Glutamatergic neuron (in vitro differentiated cells): ENCODE measurements around the gene GBP4. TPM values are rescaled to one million over a fixed set of nuclear protein-coding genes. Genes with fewer than 3 reads are reported as not detected.
A peak's percentile ranks its signal among the peaks of the same experiment; 100 is the strongest.

Experiments
- DNase-seq: peaks from one replicate; pipeline ENCODE4 v3.0.0; 2022
- H3K27ac Mint-ChIP-seq: one replicate; pipeline ENCODE4 v1.8.0; 2020; ENCODE audit warnings: mild to moderate bottlenecking, mixed read lengths, inconsistent platforms; ENCODE audit not compliant: unreplicated experiment
- H3K27me3 Mint-ChIP-seq: one replicate; pipeline ENCODE4 v1.8.0; 2020; ENCODE audit warnings: mild to moderate bottlenecking, moderate library complexity, mixed read lengths, inconsistent platforms; ENCODE audit not compliant: unreplicated experiment
- H3K36me3 Mint-ChIP-seq: one replicate; pipeline ENCODE4 v1.8.0; 2020; ENCODE audit warnings: mild to moderate bottlenecking, mixed read lengths, inconsistent platforms; ENCODE audit not compliant: unreplicated experiment
- H3K4me1 Mint-ChIP-seq: one replicate; pipeline ENCODE4 v1.8.0; 2020; ENCODE audit warnings: mild to moderate bottlenecking, low read depth, mixed read lengths, inconsistent platforms; ENCODE audit not compliant: unreplicated experiment
- H3K4me3 Mint-ChIP-seq: one replicate; pipeline ENCODE4 v1.8.0; 2020; ENCODE audit warnings: mild to moderate bottlenecking, mixed read lengths, inconsistent platforms; ENCODE audit not compliant: unreplicated experiment
- H3K9me3 Mint-ChIP-seq: one replicate; pipeline ENCODE4 v1.8.0; 2020; ENCODE audit warnings: mild to moderate bottlenecking, moderate library complexity, mixed read lengths, inconsistent platforms; ENCODE audit not compliant: unreplicated experiment
- total RNA-seq: library from RNA; stranded (reverse); fragmentation: NEBNext Ultra II Directional; extraction: Animal tissue kit (Norgen Biotek cat#: 25700); gene quantifications from one replicate; pipeline ENCODE4 v1.2.1, GENCODE V29; 2021; ENCODE audit not compliant: unreplicated experiment
- TF ChIP-seq, protein P1 (sequence below): fragments of 200-600 bp; sonication (generic); IDR thresholded peaks from one replicate; pipeline ENCODE4 v1.5.0; 2021; ENCODE audit not compliant: partially characterized antibody, unreplicated experiment

GBP4 gene
- total RNA-seq, 1 donor from 2014 or later = not detected

GRCh38 chr1:89199525-89200031, 836 bp upstream of the GBP4 start:
- TF ChIP-seq, protein P1, sequence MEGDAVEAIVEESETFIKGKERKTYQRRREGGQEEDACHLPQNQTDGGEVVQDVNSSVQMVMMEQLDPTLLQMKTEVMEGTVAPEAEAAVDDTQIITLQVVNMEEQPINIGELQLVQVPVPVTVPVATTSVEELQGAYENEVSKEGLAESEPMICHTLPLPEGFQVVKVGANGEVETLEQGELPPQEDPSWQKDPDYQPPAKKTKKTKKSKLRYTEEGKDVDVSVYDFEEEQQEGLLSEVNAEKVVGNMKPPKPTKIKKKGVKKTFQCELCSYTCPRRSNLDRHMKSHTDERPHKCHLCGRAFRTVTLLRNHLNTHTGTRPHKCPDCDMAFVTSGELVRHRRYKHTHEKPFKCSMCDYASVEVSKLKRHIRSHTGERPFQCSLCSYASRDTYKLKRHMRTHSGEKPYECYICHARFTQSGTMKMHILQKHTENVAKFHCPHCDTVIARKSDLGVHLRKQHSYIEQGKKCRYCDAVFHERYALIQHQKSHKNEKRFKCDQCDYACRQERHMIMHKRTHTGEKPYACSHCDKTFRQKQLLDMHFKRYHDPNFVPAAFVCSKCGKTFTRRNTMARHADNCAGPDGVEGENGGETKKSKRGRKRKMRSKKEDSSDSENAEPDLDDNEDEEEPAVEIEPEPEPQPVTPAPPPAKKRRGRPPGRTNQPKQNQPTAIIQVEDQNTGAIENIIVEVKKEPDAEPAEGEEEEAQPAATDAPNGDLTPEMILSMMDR = no peak
- Mint-ChIP-seq H3K27ac (no peak overlapping the region), H3K36me3 (no peaks in the 10 kb centered on the region), H3K4me1 (no peaks in the 10 kb centered on the region), H3K9me3 (no peaks in the 10 kb centered on the region), H3K27me3 (no peaks in the 10 kb centered on the region), H3K4me3 (no peak overlapping the region)
- no peak for DNase-seq

DNA sequence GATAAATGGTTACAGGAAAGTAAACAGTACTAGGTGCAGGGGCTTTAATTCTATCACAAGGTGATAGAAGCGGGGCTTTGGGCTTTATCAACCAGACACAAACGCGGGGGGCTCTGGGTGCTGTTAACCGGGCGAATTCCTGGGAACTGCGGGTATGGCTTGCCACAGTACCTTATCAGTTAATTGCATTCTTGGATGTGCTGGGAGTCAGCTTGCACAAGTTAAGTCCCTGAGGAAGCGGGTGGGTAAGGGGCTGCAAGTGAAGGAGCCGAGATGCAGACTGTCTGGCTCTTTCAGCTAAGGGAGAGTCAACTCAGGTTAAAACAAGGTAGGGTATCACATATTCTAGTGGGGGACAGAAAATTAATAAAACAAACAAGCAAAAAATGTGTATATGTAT, 661 bp downstream of the GBP4 start:
- no peaks in the 10 kb centered on the region for H3K4me1 Mint-ChIP-seq
- no peak overlapping the region for H3K27ac Mint-ChIP-seq
- no peaks in the 10 kb centered on the region for H3K9me3 Mint-ChIP-seq
- no peaks in the 10 kb centered on the region for H3K27me3 Mint-ChIP-seq
- no peaks in the 10 kb centered on the region for H3K36me3 Mint-ChIP-seq
- H3K4me3 Mint-ChIP-seq = no peak overlapping the region
- no peak for DNase-seq
- TF ChIP-seq, protein P1 = no peak

- H3K36me3 Mint-ChIP-seq = no peaks in the 10 kb centered on the region
- H3K4me3 Mint-ChIP-seq = no peak overlapping the region
- no peaks in the 10 kb centered on the region for H3K27me3 Mint-ChIP-seq
- no peaks in the 10 kb centered on the region for H3K4me1 Mint-ChIP-seq
- no peak for DNase-seq
- H3K9me3 Mint-ChIP-seq = no peaks in the 10 kb centered on the region
- H3K27ac Mint-ChIP-seq = no peak overlapping the region
- TF ChIP-seq, protein P1 = no peak
Measured at GRCh38 chr1:89195476-89195875, 3.3 kb downstream of the GBP4 start.

- DNase-seq = no peak
- Mint-ChIP-seq H3K27me3 (no peaks in the 10 kb centered on the region), H3K4me1 (no peaks in the 10 kb centered on the region), H3K36me3 (no peaks in the 10 kb centered on the region), H3K27ac (no peak overlapping the region), H3K4me3 (no peak overlapping the region), H3K9me3 (no peaks in the 10 kb centered on the region)
- TF ChIP-seq, protein P1 = no peak
Measured at GRCh38 chr1:89191314-89191713, 7.4 kb downstream of the GBP4 start.

DNA sequence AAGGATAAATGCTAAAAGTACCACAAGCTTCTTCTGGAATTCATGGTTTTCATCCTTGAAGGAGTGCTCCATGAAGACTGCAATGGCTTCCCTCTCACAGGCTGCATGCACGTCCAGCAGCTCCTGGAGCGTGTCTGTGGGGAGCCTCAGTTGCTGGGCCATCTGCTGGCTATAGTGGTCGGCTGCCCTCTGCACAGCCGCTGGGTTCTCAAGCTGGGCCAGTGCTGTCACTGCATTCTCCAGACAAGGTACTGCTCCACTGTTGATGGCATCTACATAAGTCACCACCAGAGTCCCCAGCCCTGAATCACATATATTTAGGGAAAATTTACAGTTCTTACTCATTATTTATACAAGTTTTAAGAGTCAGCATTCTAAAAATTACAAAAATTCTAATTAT, 8.7 kb downstream of the GBP4 start:
- H3K4me3 Mint-ChIP-seq = no peak overlapping the region
- H3K4me1 Mint-ChIP-seq = no peaks in the 10 kb centered on the region
- DNase-seq = peak; percentile 22
- H3K36me3 Mint-ChIP-seq = no peaks in the 10 kb centered on the region
- TF ChIP-seq, protein P1 = no peak
- no peaks in the 10 kb centered on the region for H3K9me3 Mint-ChIP-seq
- H3K27me3 Mint-ChIP-seq = no peaks in the 10 kb centered on the region
- no peak overlapping the region for H3K27ac Mint-ChIP-seq
